Superior temporal gyrus (tissue), 1 donor: ENCODE data around the gene THRAP3.

Experiments used
- DNase-seq: peaks from one replicate; pipeline ENCODE4 v3.0.0-alpha.2; 2016; ENCODE audit errors: extremely low spot score

THRAP3 gene

GRCh38 chr1:36351227-36351977 is 127.2 kb downstream of the THRAP3 start:
- no peak for DNase-seq

GRCh38 chr1:36352125-36352909 is 128.1 kb downstream of the THRAP3 start:
- no peak for DNase-seq

- DNase-seq: no peak
Measured at GRCh38 chr1:36352910-36353878, 129.0 kb downstream of the THRAP3 start.

GRCh38 chr1:36354486-36354885 is 130.2 kb downstream of the THRAP3 start:
- no peak for DNase-seq
